HFF-Myc (cell line): Measurements from ENCODE around the gene INPP5A.

Experiments
- DNase-seq: peaks from one replicate; pipeline ENCODE4 v3.0.0-alpha.2; 2011; ENCODE audit warnings: low read depth; ENCODE audit errors: extremely low read depth
- H3K4me3 ChIP-seq: replicated peaks from 2 replicates; pipeline ENCODE4 v1.5.1; 2011; ENCODE audit warnings: low read depth, mild to moderate bottlenecking, control low read depth, low read length
- CTCF ChIP-seq: IDR thresholded peaks from 2 replicates; pipeline ENCODE4 v1.5.1; 2012; ENCODE audit warnings: mild to moderate bottlenecking, low read depth, low read length, control low read depth; ENCODE audit errors: missing control alignments

Gene INPP5A

GRCh38 chr10:132808383-132809231, 271.0 kb downstream of the INPP5A start:
- H3K4me3 ChIP-seq = no peak overlapping the region
- TF ChIP-seq CTCF = no peak
- DNase-seq = no peak

- H3K4me3 ChIP-seq = no peak overlapping the region
- TF ChIP-seq CTCF = no peak
These were observed 271.9 kb downstream of the INPP5A start for GRCh38 chr10:132809232-132810140.

GRCh38 chr10:132810141-132810806, 272.7 kb downstream of the INPP5A start:
- H3K4me3 ChIP-seq = no peak overlapping the region
- no peak for DNase-seq
- TF ChIP-seq CTCF = no peak

More at GRCh38 chr10:132809232-132810140, 271.9 kb downstream of the INPP5A start:
- DNase-seq = no peak

GRCh38 chr10:132810807-132811700, 273.5 kb downstream of the INPP5A start:
- TF ChIP-seq CTCF = no peak
- no peak for DNase-seq

GRCh38 chr10:132811891-132812481, 274.4 kb downstream of the INPP5A start:
- no peak for TF ChIP-seq CTCF
- DNase-seq = no peak
- H3K4me3 ChIP-seq = no peak overlapping the region

More at GRCh38 chr10:132810807-132811700, 273.5 kb downstream of the INPP5A start:
- no peak overlapping the region for H3K4me3 ChIP-seq
